Measurements from ENCODE around the gene PHACTR3. TPM values are rescaled to one million over a fixed set of nuclear protein-coding genes. Genes with fewer than 3 reads are reported as not detected.

The PHACTR3 gene
- total and polyA plus RNA-seq, 2 of the 8 experiments (the other 6 are each of a cell fraction or from before 2014, with no cell fraction given), result 0.05 to 0.13 TPM

DNA sequence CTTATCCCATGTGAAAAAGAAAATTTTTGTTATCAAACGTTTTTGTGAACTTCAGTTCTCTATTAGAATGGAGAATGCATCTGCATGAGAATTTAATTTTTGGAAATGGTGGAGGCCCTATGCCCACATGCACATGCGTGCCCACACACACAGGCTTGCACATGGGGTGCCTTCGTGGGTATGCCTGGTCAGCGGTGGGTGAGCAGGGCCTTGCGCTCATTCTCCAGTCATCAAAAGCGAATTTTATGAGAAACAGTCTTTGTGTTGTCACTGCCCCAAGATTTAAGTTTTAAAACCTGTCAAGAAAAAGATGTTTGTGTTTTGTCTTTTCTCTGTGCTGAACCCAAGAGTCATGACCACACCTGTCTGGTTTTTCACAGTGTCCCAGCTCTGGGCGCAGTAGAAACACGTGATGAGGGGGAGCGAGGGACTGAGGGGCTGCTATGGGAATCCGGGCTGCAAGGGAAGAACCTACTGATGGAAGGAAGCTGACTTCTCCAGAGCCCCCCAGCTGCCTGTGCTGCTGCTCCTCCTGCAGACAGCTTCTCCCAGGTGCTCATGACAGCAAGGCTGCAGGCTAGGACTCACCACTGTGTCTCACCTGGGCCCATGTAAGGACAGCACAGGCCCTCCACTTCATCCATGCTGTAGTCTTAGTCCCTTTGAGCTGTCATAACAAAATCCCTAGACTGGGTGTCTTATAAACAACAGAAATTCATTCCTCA lies 175.5 kb downstream of the PHACTR3 start:
- ChIA-PET POLR2A (ENCODE audit: partially characterized antibody) (no interaction called here), CTCF (ENCODE audit: partially characterized antibody) (no interaction called here)
- Histone ChIP-seq H2BK12ac (ENCODE audit: low read depth, low read length) (no peak overlapping the region), H2BK15ac (ENCODE audit: low read length) (no peak overlapping the region), H3K18ac (ENCODE audit: extremely low read depth, low read length) (no peak overlapping the region), H2BK5ac (ENCODE audit: low read depth, low read length) (no peak overlapping the region), H3K23me2 (ENCODE audit: low read depth, low read length) (no peaks in the 10 kb centered on the region), H2AFZ (ENCODE audit: low read length) (no peak overlapping the region), H4K8ac (ENCODE audit: extremely low read depth, insufficient read depth, low read length) (no peak overlapping the region), H3K9ac (replicated peaks in 1 of 4; ENCODE audit: extremely low read depth in 1 of 4, low read depth in 3 of 4, low read length in 3 of 4) (no peak overlapping the region), H3K36me3 (ENCODE audit: control insufficient read depth in 2 of 4, insufficient read depth in 4 of 4, low read length in 3 of 4) (peaks cover 0 to 2% (median under 1%) of the 10 kb centered on the region in 4 experiments; a peak in 2 of 8 replicates), H4K20me1 (replicated peaks in 1 of 2; ENCODE audit: control insufficient read depth in 1 of 2, insufficient read depth in 2 of 2, low read length in 2 of 2) (peaks cover 0 to 1% of the 10 kb centered on the region in 2 experiments), H3K4ac (replicated peaks; ENCODE audit: insufficient read length, low read depth, low read length) (no peak overlapping the region), H3K56ac (replicated peaks; ENCODE audit: insufficient read length, low read depth, low read length) (no peak overlapping the region), H2BK20ac (ENCODE audit: low read length) (no peak overlapping the region), H2AK5ac (ENCODE audit: low read depth, low read length) (no peak overlapping the region), H3K9me3 (ENCODE audit: insufficient read depth in 2 of 2, low read depth in 1 of 2, low read length in 1 of 2) (peaks cover 71 to 85% of the 10 kb centered on the region in 2 experiments), H3K4me3 (ENCODE audit: extremely low read depth in 1 of 4, insufficient read depth in 2 of 4, low read depth in 3 of 4, low read length in 4 of 4) (no peak overlapping the region), H3K4me1 (replicated peaks in 1 of 4; ENCODE audit: control insufficient read depth in 3 of 4, insufficient read depth in 4 of 4, low read length in 3 of 4) (no peaks in the 10 kb centered on the region), H3K79me2 (ENCODE audit: control insufficient read depth in 1 of 2, insufficient read depth in 2 of 2, low read length in 2 of 2) (no peaks in the 10 kb centered on the region), H4K5ac (ENCODE audit: insufficient read length, low read depth, low read length) (no peak overlapping the region), H3K79me1 (ENCODE audit: low read depth, low read length) (no peaks in the 10 kb centered on the region), H4K91ac (replicated peaks; ENCODE audit: insufficient read length, low read length) (no peak overlapping the region), H3K23ac (ENCODE audit: insufficient read length) (no peak overlapping the region), H3K4me2 (ENCODE audit: insufficient read depth in 1 of 2, low read depth in 2 of 2, low read length in 2 of 2) (no peak overlapping the region), H2BK120ac (replicated peaks; ENCODE audit: low read depth, low read length) (no peak overlapping the region), H3K27me3 (replicated peaks in 1 of 4; ENCODE audit: control insufficient read depth in 3 of 4, extremely low read depth in 1 of 4, insufficient read depth in 3 of 4, low read length in 3 of 4) (no peaks in the 10 kb centered on the region), H3K14ac (ENCODE audit: insufficient read length) (no peak overlapping the region), H3K27ac (ENCODE audit: low read depth, low read length) (no peak overlapping the region)
- no peak for TF ChIP-seq POLR2AphosphoS5 (IDR thresholded peaks at IDR 0.05; ENCODE audit: low read depth, low read length)
- no peak for TF ChIP-seq MAFK (IDR thresholded peaks at IDR 0.05; ENCODE audit: low read depth, low read length)
- no peak for TF ChIP-seq CHD1 (IDR thresholded peaks at IDR 0.05; ENCODE audit: low read depth, low read length)
- TF ChIP-seq KDM1A (IDR thresholded peaks at IDR 0.05; ENCODE audit: borderline replicate concordance, low read length), result no peak
- no peak for TF ChIP-seq KDM4A (IDR thresholded peaks at IDR 0.05; ENCODE audit: low read depth, low read length, severe bottlenecking)
- TF ChIP-seq GABPA (IDR thresholded peaks at IDR 0.05; ENCODE audit: borderline replicate concordance, insufficient read depth, low read length), result no peak
- no peak for TF ChIP-seq SP2 (IDR thresholded peaks at IDR 0.05; ENCODE audit: low read length)
- FAIRE-seq, result no peak
- no peak for DNase-seq (ENCODE audit: low read depth in 1 of 2, low spot score in 2 of 2)
- WGBS, 2 experiments (ENCODE audit: extremely low coverage in 1 of 2, insufficient coverage in 1 of 2, insufficient read length in 1 of 2, insufficient replicate concordance in 2 of 2, low coverage in 1 of 2, low lambda C conversion rate in 2 of 2, missing lambda C conversion rate in 1 of 2), result 58% methylated on average over 10 of the region's 10 CpGs; no CpG with 5 or more reads in 1 of the 2 experiments
